ENCODE measurements around the gene VIL1.

Gene VIL1

DNA sequence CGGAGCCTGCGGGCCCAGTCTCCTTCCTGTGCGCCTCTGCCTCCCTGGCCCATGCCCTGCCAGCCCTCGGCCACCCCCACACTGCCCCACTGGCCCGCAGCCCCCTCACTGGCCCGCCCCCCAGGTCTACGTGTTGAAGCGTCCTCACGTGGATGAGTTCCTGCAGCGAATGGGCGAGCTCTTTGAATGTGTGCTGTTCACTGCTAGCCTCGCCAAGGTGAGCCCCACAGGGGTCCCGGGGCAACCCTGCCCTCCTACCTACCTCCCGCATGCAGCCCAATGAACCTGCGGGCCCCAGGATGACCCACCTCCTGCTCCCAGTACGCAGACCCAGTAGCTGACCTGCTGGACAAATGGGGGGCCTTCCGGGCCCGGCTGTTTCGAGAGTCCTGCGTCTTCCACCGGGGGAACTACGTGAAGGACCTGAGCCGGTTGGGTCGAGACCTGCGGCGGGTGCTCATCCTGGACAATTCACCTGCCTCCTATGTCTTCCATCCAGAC, 16.0 kb upstream of the VIL1 start:
- Histone ChIP-seq H3F3A (ENCODE audit: insufficient read depth, low read length) (peaks cover 9% of the 10 kb centered on the region; the same call in 1 of the 2 replicates), H3K9ac (ENCODE audit: low read length) (no peak overlapping the region), H3K4me3 (ENCODE audit: low read length) (no peak overlapping the region), H3K4me1 (ENCODE audit: low read length) (peaks cover 31% of the 10 kb centered on the region), H3K79me2 (ENCODE audit: low read length) (peaks cover 28% of the 10 kb centered on the region), H3K9me3 (replicated peaks; ENCODE audit: insufficient read depth, low read length) (no peaks in the 10 kb centered on the region), H4K20me1 (ENCODE audit: insufficient read depth, low read length) (no peaks in the 10 kb centered on the region), H3K4me2 (ENCODE audit: low read depth, low read length) (no peak overlapping the region), H2AFZ (ENCODE audit: low read length) (no peak overlapping the region), H3K9me2 (replicated peaks; ENCODE audit: insufficient read depth, low read length) (no peaks in the 10 kb centered on the region), H3K27ac (ENCODE audit: low read length) (no peak overlapping the region), H3K36me3 (replicated peaks; ENCODE audit: insufficient read depth, low read length) (no peaks in the 10 kb centered on the region), H3K27me3 (replicated peaks; ENCODE audit: insufficient read depth, low read length) (peaks cover 11% of the 10 kb centered on the region)
- TF ChIP-seq, protein P1, sequence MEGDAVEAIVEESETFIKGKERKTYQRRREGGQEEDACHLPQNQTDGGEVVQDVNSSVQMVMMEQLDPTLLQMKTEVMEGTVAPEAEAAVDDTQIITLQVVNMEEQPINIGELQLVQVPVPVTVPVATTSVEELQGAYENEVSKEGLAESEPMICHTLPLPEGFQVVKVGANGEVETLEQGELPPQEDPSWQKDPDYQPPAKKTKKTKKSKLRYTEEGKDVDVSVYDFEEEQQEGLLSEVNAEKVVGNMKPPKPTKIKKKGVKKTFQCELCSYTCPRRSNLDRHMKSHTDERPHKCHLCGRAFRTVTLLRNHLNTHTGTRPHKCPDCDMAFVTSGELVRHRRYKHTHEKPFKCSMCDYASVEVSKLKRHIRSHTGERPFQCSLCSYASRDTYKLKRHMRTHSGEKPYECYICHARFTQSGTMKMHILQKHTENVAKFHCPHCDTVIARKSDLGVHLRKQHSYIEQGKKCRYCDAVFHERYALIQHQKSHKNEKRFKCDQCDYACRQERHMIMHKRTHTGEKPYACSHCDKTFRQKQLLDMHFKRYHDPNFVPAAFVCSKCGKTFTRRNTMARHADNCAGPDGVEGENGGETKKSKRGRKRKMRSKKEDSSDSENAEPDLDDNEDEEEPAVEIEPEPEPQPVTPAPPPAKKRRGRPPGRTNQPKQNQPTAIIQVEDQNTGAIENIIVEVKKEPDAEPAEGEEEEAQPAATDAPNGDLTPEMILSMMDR (IDR thresholded peaks at IDR 0.05; ENCODE audit: low read length) = no peak
- TF ChIP-seq EZH2phosphoT487 (IDR thresholded peaks at IDR 0.05; ENCODE audit: low read length) (no peak), EZH2 (optimal IDR thresholded peaks at IDR 0.05; ENCODE audit: low read depth, low read length) (no peak)
- DNase-seq = no peak

DNA sequence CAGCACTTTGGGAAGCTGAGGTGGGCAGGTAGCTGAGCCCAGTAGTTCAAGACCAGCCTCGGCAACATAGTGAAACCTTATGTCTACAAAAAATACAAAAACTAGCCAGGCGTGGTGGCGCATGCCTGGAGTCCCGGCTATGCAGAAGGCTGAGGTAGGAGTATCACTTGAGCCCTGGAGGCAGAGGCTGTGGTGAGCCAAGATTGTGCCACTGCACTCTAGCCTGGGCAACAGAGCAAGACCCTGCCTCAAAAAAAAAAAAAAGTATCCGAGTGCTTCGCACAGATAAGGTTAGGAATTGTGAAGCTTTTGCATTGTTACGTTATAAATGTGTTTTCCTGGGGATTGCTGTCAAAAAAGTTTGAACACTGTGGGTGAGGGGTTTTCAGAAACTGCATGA, 15.1 kb upstream of the VIL1 start:
- TF ChIP-seq, protein P1 (IDR thresholded peaks at IDR 0.05; ENCODE audit: low read length) = no peak
- TF ChIP-seq EZH2phosphoT487 (IDR thresholded peaks at IDR 0.05; ENCODE audit: low read length) = no peak
- TF ChIP-seq EZH2 (optimal IDR thresholded peaks at IDR 0.05; ENCODE audit: low read depth, low read length) = no peak
- Histone ChIP-seq H3K36me3 (replicated peaks; ENCODE audit: insufficient read depth, low read length) (no peaks in the 10 kb centered on the region), H3K9ac (ENCODE audit: low read length) (no peak overlapping the region), H3K9me2 (replicated peaks; ENCODE audit: insufficient read depth, low read length) (no peaks in the 10 kb centered on the region), H3K79me2 (ENCODE audit: low read length) (peaks cover 28% of the 10 kb centered on the region), H3K4me1 (ENCODE audit: low read length) (peaks cover 31% of the 10 kb centered on the region), H3K27me3 (replicated peaks; ENCODE audit: insufficient read depth, low read length) (peaks cover 5% of the 10 kb centered on the region), H3K9me3 (replicated peaks; ENCODE audit: insufficient read depth, low read length) (no peaks in the 10 kb centered on the region), H2AFZ (ENCODE audit: low read length) (no peak overlapping the region), H3K27ac (ENCODE audit: low read length) (no peak overlapping the region), H3K4me2 (ENCODE audit: low read depth, low read length) (no peak overlapping the region), H3K4me3 (ENCODE audit: low read length) (no peak overlapping the region), H3F3A (ENCODE audit: insufficient read depth, low read length) (peaks cover 9% of the 10 kb centered on the region; the same call in 1 of the 2 replicates), H4K20me1 (ENCODE audit: insufficient read depth, low read length) (no peaks in the 10 kb centered on the region)
- DNase-seq = no peak

DNA sequence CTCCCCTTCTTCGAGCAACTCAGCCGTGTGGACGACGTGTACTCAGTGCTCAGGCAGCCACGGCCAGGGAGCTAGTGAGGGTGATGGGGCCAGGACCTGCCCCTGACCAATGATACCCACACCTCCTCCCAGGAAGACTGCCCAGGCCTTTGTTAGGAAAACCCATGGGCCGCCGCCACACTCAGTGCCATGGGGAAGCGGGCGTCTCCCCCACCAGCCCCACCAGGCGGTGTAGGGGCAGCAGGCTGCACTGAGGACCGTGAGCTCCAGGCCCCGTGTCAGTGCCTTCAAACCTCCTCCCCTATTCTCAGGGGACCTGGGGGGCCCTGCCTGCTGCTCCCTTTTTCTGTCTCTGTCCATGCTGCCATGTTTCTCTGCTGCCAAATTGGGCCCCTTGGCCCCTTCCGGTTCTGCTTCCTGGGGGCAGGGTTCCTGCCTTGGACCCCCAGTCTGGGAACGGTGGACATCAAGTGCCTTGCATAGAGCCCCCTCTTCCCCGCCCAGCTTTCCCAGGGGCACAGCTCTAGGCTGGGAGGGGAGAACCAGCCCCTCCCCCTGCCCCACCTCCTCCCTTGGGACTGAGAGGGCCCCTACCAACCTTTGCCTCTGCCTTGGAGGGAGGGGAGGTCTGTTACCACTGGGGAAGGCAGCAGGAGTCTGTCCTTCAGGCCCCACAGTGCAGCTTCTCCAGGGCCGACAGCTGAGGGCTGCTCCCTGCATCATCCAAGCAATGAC, 14.4 kb upstream of the VIL1 start:
- H2AFZ ChIP-seq (ENCODE audit: low read length) = no peak overlapping the region
- peaks cover 9% of the 10 kb centered on the region; the same call in 1 of the 2 replicates for H3F3A ChIP-seq (ENCODE audit: insufficient read depth, low read length)
- H3K4me2 ChIP-seq (ENCODE audit: low read depth, low read length) = no peak overlapping the region
- H3K4me3 ChIP-seq (ENCODE audit: low read length) = no peak overlapping the region
- no peaks in the 10 kb centered on the region for H3K9me3 ChIP-seq (replicated peaks; ENCODE audit: insufficient read depth, low read length)
- TF ChIP-seq EZH2phosphoT487 (IDR thresholded peaks at IDR 0.05; ENCODE audit: low read length) = no peak
- TF ChIP-seq, protein P1 (IDR thresholded peaks at IDR 0.05; ENCODE audit: low read length) = no peak
- no peak for TF ChIP-seq EZH2 (optimal IDR thresholded peaks at IDR 0.05; ENCODE audit: low read depth, low read length)
- H3K9me2 ChIP-seq (replicated peaks; ENCODE audit: insufficient read depth, low read length) = no peaks in the 10 kb centered on the region
- H3K9ac ChIP-seq (ENCODE audit: low read length) = no peak overlapping the region
- H4K20me1 ChIP-seq (ENCODE audit: insufficient read depth, low read length) = no peaks in the 10 kb centered on the region
- H3K4me1 ChIP-seq (ENCODE audit: low read length) = peaks cover 26% of the 10 kb centered on the region
- no peaks in the 10 kb centered on the region for H3K27me3 ChIP-seq (replicated peaks; ENCODE audit: insufficient read depth, low read length)
- no peak overlapping the region for H3K27ac ChIP-seq (ENCODE audit: low read length)
- peaks cover 28% of the 10 kb centered on the region for H3K79me2 ChIP-seq (ENCODE audit: low read length)
- no peaks in the 10 kb centered on the region for H3K36me3 ChIP-seq (replicated peaks; ENCODE audit: insufficient read depth, low read length)
- DNase-seq = no peak

All from MM.1S (cell line).